Panc1 (cell line): ENCODE measurements around the gene VPS52.

ENCODE experiments used
- POLR2AphosphoS5 ChIP-seq: IDR thresholded peaks from 2 replicates; pipeline ENCODE4 v1.6.1; 2012; ENCODE audit warnings: mild to moderate bottlenecking, low read depth, low read length, moderate library complexity
- TCF7L2 ChIP-seq: IDR thresholded peaks from 2 replicates; pipeline ENCODE4 v1.6.1; 2011; ENCODE audit warnings: mild to moderate bottlenecking, low read depth, low read length, inconsistent platforms
- TF ChIP-seq, protein P1 (sequence below): fragments of 450-650 bp; IDR thresholded peaks from 2 replicates; pipeline ENCODE4 v1.5.1; 2017; ENCODE audit warnings: mild to moderate bottlenecking
- TF ChIP-seq, protein P2 (sequence below), 2 experiments: IDR thresholded peaks; 2 replicates each; pipeline ENCODE4 v1.6.1; 2011 to 2012; ENCODE audit warnings: low read depth in 2 of 2, control low read depth in 1 of 2, low read length in 1 of 2, mild to moderate bottlenecking in 1 of 2, moderate library complexity in 1 of 2; ENCODE audit not compliant: insufficient read depth in 1 of 2

DNA sequence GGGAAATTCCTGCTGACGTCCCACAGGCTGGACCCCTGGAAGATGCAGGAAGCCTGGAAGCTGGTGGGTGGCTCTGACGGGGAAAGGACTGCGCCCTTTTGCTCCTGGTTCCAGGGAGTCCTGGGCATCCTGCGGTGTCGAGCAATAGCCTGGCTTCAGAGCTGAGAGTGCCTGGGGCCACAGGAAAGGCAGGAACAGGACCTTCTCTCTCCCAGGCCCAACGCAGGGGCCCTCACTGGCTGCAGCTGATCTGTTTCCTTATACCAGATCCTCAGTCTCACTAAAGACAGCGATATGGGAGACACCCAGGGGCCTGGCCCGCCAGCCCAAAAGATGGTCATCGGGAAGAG is 6.7 kb upstream of the VPS52 start:
- TF ChIP-seq, protein P1, sequence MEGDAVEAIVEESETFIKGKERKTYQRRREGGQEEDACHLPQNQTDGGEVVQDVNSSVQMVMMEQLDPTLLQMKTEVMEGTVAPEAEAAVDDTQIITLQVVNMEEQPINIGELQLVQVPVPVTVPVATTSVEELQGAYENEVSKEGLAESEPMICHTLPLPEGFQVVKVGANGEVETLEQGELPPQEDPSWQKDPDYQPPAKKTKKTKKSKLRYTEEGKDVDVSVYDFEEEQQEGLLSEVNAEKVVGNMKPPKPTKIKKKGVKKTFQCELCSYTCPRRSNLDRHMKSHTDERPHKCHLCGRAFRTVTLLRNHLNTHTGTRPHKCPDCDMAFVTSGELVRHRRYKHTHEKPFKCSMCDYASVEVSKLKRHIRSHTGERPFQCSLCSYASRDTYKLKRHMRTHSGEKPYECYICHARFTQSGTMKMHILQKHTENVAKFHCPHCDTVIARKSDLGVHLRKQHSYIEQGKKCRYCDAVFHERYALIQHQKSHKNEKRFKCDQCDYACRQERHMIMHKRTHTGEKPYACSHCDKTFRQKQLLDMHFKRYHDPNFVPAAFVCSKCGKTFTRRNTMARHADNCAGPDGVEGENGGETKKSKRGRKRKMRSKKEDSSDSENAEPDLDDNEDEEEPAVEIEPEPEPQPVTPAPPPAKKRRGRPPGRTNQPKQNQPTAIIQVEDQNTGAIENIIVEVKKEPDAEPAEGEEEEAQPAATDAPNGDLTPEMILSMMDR, result no peak
- TF ChIP-seq POLR2AphosphoS5, result no peak; the same call in 1 of the 2 replicates
- TF ChIP-seq, protein P2, sequence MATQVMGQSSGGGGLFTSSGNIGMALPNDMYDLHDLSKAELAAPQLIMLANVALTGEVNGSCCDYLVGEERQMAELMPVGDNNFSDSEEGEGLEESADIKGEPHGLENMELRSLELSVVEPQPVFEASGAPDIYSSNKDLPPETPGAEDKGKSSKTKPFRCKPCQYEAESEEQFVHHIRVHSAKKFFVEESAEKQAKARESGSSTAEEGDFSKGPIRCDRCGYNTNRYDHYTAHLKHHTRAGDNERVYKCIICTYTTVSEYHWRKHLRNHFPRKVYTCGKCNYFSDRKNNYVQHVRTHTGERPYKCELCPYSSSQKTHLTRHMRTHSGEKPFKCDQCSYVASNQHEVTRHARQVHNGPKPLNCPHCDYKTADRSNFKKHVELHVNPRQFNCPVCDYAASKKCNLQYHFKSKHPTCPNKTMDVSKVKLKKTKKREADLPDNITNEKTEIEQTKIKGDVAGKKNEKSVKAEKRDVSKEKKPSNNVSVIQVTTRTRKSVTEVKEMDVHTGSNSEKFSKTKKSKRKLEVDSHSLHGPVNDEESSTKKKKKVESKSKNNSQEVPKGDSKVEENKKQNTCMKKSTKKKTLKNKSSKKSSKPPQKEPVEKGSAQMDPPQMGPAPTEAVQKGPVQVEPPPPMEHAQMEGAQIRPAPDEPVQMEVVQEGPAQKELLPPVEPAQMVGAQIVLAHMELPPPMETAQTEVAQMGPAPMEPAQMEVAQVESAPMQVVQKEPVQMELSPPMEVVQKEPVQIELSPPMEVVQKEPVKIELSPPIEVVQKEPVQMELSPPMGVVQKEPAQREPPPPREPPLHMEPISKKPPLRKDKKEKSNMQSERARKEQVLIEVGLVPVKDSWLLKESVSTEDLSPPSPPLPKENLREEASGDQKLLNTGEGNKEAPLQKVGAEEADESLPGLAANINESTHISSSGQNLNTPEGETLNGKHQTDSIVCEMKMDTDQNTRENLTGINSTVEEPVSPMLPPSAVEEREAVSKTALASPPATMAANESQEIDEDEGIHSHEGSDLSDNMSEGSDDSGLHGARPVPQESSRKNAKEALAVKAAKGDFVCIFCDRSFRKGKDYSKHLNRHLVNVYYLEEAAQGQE (IDR thresholded peaks at IDR 0.05; ENCODE audit: insufficient read depth in 1 of 2, low read depth in 2 of 2, low read length in 1 of 2), result no peak
- TF ChIP-seq TCF7L2, result no peak
